Activated CD4-positive, alpha-beta T cell treated with anti-CD3 and anti-CD28 coated beads for 4 hours (primary cell): ENCODE data around the gene RHCE.
"Not testable (repeated sequence)": the region's sequence is repeated elsewhere in the genome, so short reads cannot be mapped to it uniquely, and the experiment has no call there.

Source experiments
- DNase-seq, 2 donors: peaks; one replicate each; pipeline ENCODE4 v3.0.0-alpha.2; 2020

The RHCE gene

DNA sequence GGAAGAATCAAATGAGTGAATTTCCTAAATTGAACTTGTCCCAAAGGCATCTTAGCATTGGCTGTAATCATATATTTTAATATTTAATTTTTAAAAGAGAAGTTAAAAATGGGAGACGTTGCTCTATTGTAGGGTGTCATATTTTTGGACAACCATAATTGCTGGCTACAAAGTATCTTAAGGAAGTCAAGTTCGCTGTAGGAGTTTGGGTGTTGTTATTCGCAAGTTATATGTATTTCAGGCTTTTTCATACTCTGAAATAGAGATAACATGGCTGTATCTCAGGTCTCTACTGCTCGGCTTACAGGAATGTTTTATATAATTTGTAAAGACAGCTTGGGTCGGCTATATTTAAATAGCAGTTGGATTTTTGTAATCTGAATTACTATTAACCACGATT is 81.6 kb downstream of the RHCE start:
- no peak for DNase-seq

DNA sequence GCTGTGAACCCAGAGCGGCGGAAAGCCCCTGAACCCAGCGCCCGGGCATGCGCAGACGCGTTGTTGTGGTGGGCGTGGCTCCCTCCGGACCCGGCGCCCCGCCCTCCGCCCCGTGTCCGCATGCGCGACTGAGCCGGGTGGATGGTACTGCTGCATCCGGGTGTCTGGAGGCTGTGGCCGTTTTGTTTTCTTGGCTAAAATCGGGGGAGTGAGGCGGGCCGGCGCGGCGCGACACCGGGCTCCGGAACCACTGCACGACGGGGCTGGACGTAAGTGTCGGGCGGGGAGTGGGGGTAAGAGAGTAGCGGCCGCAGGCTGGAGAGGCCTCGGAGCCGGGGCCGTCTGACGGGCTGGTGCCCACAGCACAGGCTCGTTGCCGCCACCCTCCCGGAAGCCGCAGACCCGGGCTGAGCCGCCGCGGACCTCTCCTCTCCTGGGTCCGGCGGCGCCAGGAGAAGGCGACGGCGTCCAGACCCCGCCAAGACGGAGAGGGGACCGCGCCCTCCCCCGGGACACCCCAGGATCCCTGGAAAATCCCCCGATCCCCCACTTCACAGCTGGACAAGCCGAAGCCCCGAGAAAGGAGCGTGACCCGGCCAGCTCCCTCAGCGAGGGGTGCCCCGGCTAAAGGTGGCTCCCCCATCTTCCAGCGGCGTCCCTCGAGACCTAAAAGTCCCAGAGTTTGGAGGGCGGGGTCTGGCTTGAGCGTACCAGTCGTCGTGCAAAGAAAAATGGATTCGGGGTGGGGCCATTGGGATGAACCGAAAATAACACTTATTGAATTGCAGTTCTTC is 82.2 kb downstream of the RHCE start, which contains the start of gene TMEM50A:
Gene TMEM50A (plus strand): TSS at position 147 of the 794 bp plus-strand sequence. CDS start 2,153 bp downstream, outside the sequence.
- peak; percentile 84 to 87 for DNase-seq

DNA sequence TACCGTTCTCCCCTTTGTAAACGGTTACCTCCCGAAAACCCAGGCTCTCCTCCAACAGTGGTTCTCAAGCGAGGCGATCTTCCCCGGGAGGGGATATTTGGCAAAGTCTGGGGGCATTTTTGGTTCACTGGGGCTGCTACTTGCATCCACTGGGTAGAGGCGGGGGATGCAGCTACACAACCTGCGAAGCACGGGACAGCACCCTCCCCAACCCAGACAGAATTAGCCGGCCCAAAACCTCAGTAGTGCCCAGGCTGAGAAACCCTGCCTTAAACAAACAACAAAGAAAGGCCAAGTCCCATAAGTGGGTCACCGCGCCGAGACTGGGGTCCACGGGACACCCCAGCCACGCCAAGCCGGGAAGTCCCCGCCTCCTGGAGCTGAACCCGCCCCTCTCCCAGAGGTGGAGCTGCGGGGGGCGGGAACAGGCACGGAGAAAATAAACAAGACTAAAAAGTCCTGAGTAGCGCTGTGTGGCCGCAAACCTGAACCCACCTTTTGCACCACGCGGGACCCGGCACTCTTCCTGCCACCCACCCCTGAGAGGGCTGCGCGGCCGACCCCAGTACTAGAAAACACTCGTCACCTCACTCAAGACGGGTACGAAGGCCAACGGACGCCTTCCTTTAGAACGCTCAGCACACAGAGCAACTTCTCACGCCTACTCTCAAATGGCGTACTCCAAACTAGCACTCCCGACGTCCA is 83.0 kb downstream of the RHCE start:
- peak; percentile 8 to 31 for DNase-seq

DNA sequence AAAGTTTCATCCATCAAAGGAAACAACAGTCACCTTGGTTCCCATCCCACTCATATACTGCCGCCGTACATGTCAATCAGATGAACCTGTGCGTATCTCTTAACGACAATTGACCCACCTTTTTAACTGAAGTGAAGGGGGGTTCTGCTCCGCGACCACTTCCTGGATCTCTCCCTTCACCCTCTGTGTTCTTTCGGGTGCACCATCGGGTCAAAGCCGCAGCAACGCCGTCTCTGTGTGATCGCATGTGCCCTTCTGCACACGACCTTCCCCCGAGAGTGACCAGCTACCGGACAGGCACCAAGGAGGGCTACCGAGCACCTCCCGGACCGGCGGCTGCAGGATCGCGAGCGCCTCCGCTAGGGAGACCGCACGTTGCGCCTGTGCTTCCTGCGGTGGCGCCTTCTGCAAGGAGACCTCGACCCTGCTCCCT is 83.7 kb downstream of the RHCE start:
- peak in 1 of 2 donors; percentile 7 for DNase-seq

DNA sequence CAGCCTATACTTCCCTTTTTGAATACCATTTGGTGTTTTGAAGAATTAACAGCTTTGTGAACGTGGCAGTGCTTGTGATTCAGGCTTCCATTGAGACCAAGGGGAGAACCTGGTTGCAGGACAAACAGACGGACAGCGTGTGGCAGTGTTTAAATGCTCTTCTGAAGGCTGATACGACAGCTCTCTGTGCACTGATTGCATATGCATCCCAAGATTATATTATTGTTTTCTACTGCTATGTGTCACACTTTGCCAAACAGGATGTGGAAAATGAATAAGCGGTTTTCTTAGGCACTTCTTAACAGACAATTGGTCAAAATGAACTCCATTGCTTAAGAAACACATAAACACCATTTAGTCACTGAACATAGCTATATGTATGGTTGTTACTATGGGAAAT is 90.7 kb downstream of the RHCE start:
- peak in 1 of 2 donors; percentile 5 for DNase-seq

DNA sequence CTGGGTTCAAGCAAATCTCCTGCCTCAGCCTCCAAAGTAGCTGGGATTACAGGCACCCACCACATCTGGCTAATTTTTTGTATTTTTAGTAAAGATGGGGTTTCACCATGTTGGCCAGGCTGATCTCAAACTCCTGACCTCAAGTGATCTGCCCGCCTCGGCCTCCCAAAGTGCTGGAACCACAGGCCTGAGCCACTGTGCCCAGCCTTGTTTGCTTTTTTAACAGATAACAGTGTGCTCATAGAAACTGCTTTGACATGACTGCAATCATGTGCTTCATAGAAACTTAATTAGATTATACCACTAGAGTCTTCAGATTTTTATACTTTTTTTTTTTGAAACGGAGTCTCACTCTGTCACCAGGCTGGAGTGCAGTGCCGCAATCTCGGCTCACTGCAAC is 91.3 kb downstream of the RHCE start:
- DNase-seq, result not testable (repeated sequence)

DNA sequence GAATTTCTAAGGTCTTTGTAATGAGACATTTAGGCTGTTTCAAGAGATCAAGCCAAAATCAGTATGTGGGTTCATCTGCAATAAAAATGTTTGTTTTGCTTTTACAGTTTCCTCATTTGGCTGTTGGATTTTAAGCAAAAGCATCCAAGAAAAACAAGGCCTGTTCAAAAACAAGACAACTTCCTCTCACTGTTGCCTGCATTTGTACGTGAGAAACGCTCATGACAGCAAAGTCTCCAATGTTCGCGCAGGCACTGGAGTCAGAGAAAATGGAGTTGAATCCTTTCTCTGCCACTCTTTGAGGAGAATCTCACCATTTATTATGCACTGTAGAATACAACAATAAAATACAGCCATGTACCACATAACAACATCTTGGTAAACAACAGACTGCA is 91.8 kb downstream of the RHCE start:
- DNase-seq, result not testable (repeated sequence)

DNA sequence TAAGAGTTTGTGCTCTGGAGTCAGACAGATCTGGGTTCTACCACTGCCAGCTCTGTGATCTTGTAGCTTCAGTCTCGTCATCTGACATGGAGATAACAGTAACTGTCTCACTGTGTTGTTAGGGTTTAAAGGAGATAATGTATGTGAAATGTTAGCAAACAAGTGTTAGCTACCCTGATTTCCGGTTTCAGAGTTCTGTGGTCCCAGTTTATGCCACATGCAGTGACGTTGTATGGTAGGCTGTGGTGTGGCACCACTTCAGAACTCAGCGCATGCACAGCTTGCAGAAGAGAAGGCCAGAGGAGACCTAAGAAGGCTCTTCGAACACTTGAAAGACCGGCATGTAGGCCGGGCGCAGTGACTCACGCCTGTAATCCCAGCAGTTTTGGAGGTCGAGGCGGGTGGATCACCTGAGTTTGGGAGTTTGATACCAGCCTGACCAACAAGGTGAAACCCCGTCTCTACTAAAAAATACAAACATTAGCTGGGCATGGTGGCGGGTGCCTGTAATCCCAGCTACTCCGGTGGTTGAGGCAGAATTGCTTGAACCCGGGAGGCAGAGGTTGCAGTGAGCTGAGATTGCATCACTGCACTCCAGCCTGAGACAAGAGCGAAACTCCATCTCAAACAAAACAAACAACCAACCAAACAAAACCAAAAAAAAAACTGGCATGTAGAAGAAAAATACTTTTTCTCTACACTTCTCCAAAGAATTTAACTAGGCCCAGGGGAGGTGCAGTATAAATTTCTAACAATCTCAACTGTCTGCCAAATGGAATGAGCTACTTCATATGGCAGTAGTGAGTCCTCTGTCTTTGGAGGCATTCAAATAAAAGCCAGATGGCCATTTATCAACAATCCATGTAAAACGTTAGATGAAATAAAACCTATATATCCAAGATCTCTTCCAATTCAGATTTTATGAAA is 92.5 kb downstream of the RHCE start:
- DNase-seq, result not testable (repeated sequence)

DNA sequence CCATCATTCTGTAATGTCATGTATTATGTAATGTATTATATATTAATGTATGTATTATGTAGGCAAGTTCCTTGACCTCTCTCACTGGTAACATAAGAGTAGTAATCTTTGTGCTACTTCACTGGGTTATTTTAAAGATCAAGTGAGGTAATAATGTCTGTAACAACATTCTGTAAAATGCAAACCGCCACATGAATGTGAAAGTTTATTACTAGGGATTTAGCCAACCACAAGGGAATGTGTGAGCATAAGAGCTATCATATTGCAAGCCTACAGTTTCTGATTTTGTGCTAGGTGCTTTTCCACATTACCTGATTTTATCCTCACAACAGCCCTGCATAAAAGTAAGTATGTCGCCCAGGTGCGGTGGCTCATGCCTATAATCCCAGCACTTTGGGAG is 96.2 kb downstream of the RHCE start:
- DNase-seq, result not testable (repeated sequence)

DNA sequence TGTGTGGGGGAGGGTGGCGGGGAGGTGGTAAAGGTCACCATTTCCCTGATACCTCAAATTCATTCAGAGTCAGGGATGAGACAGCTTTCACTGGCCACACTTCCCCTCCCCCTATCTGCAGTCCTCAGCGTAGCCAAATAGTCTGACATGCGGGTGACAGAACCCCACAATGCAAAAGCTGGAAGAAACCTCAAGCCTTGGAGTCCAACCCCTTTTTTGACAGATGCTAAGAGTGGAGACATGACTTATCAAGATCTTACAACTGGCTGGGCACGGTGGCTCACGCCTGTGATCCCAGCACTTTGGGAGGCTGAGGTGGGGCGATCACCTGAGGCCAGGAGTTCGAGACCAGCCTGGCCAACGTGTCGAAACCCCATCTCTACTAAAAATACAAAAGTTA is 98.5 kb downstream of the RHCE start:
- DNase-seq, result not testable (repeated sequence)

DNA sequence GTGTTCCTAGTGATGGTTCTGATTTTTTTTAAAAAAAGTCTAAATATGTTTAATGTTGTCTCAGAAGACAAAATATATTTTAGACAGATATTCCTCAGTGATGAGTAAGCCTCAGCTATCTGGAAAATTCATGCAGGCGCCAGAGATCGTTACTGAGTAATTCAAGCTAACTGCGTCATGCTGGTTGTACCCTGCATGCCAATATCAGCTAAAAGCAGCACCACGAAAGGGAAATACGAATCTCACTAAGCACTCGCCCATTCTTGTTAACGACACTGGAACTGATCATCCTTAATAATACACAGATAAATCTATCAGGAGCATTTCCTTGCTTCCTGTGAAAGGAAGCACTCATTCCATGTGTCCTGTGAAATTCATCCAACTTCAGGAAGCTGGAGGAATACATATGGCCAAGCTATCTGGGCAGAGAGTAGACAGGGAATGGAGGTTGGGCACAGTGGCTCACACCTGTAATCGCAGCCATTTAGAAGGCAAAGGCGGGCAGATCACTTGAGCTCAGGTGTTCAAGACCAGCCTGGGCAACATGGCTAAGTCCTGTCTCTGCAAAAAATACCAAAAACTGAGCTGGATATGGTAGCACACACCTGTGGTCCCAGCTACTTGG is 100.2 kb downstream of the RHCE start:
- not testable (repeated sequence) for DNase-seq

DNA sequence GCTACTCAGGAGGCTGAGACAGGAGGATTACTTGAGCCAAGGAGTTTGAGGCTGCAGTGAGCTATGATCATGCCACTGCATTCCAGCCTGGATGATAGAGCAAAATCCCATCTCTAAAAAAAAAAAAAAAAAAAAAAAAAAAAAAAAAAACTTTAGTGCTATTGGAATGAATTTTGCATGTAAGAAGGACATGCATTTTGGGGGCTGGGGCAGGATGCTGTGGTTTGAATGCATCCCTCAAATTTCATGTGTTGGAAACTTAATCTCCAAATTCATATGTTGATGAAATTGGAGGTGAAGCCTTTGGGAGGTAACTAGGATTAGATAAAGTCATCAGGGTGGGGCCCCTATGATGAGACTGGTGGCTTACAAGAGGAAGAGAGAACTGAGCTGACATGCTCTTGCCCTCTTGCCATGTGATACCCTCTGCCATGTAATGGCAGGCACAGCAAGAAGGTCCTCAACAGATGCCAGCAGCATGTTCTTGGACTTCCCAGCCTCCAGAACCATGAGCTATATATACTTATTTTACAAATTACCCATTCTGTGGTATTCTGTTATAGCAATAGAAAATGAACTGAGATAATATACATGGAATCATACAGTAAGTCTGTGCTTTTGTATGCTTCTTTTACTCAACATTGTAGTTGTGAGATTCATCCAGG is 107.7 kb downstream of the RHCE start:
- not testable (repeated sequence) for DNase-seq
